ENCODE data around the gene SLC12A7. TPM values are rescaled to one million over a fixed set of nuclear protein-coding genes. Genes with fewer than 3 reads are reported as not detected.

SLC12A7 gene
- total and polyA plus RNA-seq, 2 of the 13 experiments (the other 11 are each of a cell fraction or from before 2014, with no cell fraction given), result 14.0 to 18.5 TPM

- TF ChIP-seq KLF15 (CRISPR knock-in tag; IDR thresholded peaks at IDR 0.05; ENCODE audit: borderline replicate concordance) (0 out of 2 replicates have a peak, but pooled peaks have one; percentile 11), ZNF800 (CRISPR knock-in tag; IDR thresholded peaks at IDR 0.05) (no peak; the same call in 1 of the 2 replicates), TRIM22 (IDR thresholded peaks at IDR 0.05) (no peak), ZNF30 (CRISPR knock-in tag; IDR thresholded peaks at IDR 0.05) (0 out of 2 replicates have a peak, but pooled peaks have one; percentile 21), RXRB (CRISPR knock-in tag; IDR thresholded peaks at IDR 0.05; ENCODE audit: borderline replicate concordance) (no peak), RELA (CRISPR knock-in tag; IDR thresholded peaks at IDR 0.05) (no peak), ELF4 (CRISPR knock-in tag; IDR thresholded peaks at IDR 0.05; ENCODE audit: borderline replicate concordance) (0 out of 2 replicates have a peak, but pooled peaks have one; percentile 47), U2AF1 (optimal IDR thresholded peaks at IDR 0.05; ENCODE audit: low read depth, low read length) (peak; percentile 43), RARG (CRISPR knock-in tag; IDR thresholded peaks at IDR 0.05; ENCODE audit: low read depth) (no peak), NFE2L2 (IDR thresholded peaks at IDR 0.05; ENCODE audit: low read length) (0 out of 2 replicates have a peak, but pooled peaks have one; percentile 34), ZNF337 (CRISPR knock-in tag; IDR thresholded peaks at IDR 0.05; ENCODE audit: borderline replicate concordance, low read depth) (peak; percentile 1; the same call in 1 of the 2 replicates), ZNF777 (CRISPR knock-in tag; IDR thresholded peaks at IDR 0.05) (0 out of 2 replicates have a peak, but pooled peaks have one; percentile 11), ZNF674 (CRISPR knock-in tag; IDR thresholded peaks at IDR 0.05; ENCODE audit: low read depth) (0 out of 2 replicates have a peak, but pooled peaks have one; percentile 34), ZNF563 (CRISPR knock-in tag; IDR thresholded peaks at IDR 0.05) (no peak), ZNF225 (CRISPR knock-in tag; IDR thresholded peaks at IDR 0.05) (0 out of 2 replicates have a peak, but pooled peaks have one; percentile 5), GABPA (IDR thresholded peaks at IDR 0.05; ENCODE audit: low read depth, low read length) (no peak), GABPA (CRISPR knock-in tag; IDR thresholded peaks at IDR 0.05; ENCODE audit: low read depth) (no peak), POLR2A (IDR thresholded peaks at IDR 0.05; ENCODE audit: insufficient read depth in 1 of 2, low read depth in 2 of 2, low read length in 2 of 2) (peak in 1 of 2 experiments; percentile 44; a peak in 1 of 4 replicates), ATF5 (CRISPR knock-in tag; IDR thresholded peaks at IDR 0.05; ENCODE audit: low read depth) (no peak), TBX2 (CRISPR knock-in tag; IDR thresholded peaks at IDR 0.05; ENCODE audit: borderline replicate concordance) (0 out of 2 replicates have a peak, but pooled peaks have one; percentile 26)
Observed at GRCh38 chr5:1106385-1107166, 5.3 kb downstream of the SLC12A7 start (continued).
